Peyer's patch (tissue), 4 donors: ENCODE results near the gene OCLN. TPM values are rescaled to one million over a fixed set of nuclear protein-coding genes. Genes with fewer than 3 reads are reported as not detected.
"Not testable (repeated sequence)": the region's sequence is repeated elsewhere in the genome, so short reads cannot be mapped to it uniquely, and the experiment has no call there.

ENCODE experiments used
- DNase-seq, 3 donors: peaks; one replicate each; pipeline ENCODE4 v3.0.0-alpha.2; 2017 to 2019
- H3K27ac ChIP-seq, 4 donors: fragments of 200-600 bp; sonication (generic); one replicate each; pipeline ENCODE4 v1.5.1; 2016 to 2019
- H3K27me3 ChIP-seq, 2 donors: fragments of 200-600 bp; sonication (generic); one replicate each; pipeline ENCODE4 v1.5.1; 2019
- H3K36me3 ChIP-seq, 3 donors: fragments of 200-600 bp; sonication (generic); one replicate each; pipeline ENCODE4 v1.5.1; 2016 to 2019
- H3K4me1 ChIP-seq, 4 donors: fragments of 200-600 bp; sonication (generic); one replicate each; pipeline ENCODE4 v1.5.1; 2016 to 2019
- H3K4me3 ChIP-seq, 4 donors: fragments of 200-600 bp; sonication (generic); 1 replicate in 3 of 4; 2 replicates in 1 of 4; pipeline ENCODE4 v1.5.1; 2016 to 2019; ENCODE audit warnings: mild to moderate bottlenecking in 1 of 4
- H3K9me3 ChIP-seq, 4 donors: fragments of 200-600 bp; sonication (generic); one replicate each; pipeline ENCODE4 v1.5.1; 2016 to 2019; ENCODE audit warnings: mild to moderate bottlenecking in 1 of 4
- small RNA-seq, 2 donors: library from RNA; depleted of rRNA; stranded (forward); fragments of <200 nt; gene quantifications; one replicate each; pipeline ENCODE3, GENCODE V24; 2016
- total RNA-seq, 4 donors: library from RNA; depleted of rRNA; stranded (reverse); fragments of >200 nt; gene quantifications; one replicate each; pipeline ENCODE4 v1.1.0, GENCODE V29; 2016

Gene OCLN
- total RNA-seq, 4 donors from 2014 or later: 64.7 to 103 (median 76.7) TPM

GRCh38 chr5:69583356-69583755, 90.8 kb downstream of the OCLN start:
- not testable (repeated sequence) for DNase-seq, H3K27me3 ChIP-seq, H3K4me1 ChIP-seq, H3K9me3 ChIP-seq, H3K4me3 ChIP-seq, H3K27ac ChIP-seq, H3K36me3 ChIP-seq

DNA sequence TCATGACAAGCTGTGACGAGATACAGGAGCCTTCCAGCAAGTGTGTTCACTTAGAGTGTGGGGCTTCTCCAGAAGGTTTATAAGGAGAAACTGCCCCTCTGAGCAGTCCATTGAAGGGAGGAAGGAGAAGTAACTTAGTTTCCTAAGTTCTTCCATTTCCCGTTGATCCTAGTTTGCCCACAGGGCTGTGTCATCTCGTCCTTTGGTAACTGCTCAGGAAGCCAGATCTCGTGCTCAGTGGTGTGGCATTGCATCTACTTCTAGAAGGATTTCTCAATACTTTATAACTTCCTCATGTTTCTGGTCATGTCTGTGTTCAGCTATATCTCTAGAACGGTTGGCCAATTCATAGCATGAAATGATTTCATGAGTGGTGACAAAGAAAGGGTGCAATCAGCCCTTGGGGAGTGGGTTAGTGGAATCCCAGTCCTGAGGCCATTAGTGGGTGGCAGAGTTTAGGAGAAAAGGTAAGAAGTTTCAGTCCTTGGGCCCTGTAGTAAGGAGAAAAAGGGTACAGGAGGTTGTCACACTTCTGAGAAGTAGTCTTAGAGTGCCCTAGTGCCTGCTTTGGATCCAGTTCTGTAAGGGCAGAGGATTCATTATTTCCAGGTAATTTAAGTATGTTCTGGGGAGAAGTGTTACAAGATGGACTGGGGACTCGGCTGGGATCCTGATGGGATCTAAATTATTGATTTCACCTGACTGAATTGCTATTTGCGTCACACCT, 103.7 kb downstream of the OCLN start:
- not testable (repeated sequence) for H3K9me3 ChIP-seq, H3K27me3 ChIP-seq, H3K36me3 ChIP-seq, H3K27ac ChIP-seq, H3K4me3 ChIP-seq, H3K4me1 ChIP-seq, DNase-seq

GRCh38 chr5:69601947-69602346, 109.4 kb downstream of the OCLN start:
- not testable (repeated sequence) for H3K27me3 ChIP-seq, H3K4me1 ChIP-seq, H3K36me3 ChIP-seq, H3K9me3 ChIP-seq, DNase-seq, H3K27ac ChIP-seq, H3K4me3 ChIP-seq

DNA sequence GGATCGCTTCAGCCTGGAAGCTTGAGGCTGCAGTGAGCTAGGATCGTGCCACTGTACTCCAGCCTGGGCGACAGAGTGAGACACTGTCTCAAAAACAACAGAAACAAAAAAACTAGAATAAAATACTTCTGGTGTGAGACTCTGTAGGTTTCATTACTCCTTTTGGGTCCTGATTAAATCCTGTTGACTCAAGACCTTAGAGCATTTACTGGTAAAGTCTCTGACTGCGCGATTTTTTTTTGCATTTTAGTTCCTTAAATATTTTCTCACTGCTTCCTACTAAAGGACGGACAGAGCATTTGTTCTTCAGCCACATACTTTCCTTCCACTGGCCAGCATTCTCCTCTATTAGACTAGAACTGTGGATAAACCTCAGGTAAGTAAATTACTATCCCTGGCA, 114.2 kb downstream of the OCLN start:
- H3K4me3 ChIP-seq, H3K27me3 ChIP-seq, H3K36me3 ChIP-seq: not testable (repeated sequence)

More for the DNA sequence above, 114.2 kb downstream of the OCLN start:
- DNase-seq, H3K27ac ChIP-seq, H3K9me3 ChIP-seq, H3K4me1 ChIP-seq: not testable (repeated sequence)

Small RNA genes within 50 kb of the gene (small RNA-seq; reads per million reads assigned to genes)
- 0 reads per million in 2 donors for gene RN7SL616P
- 0 to 0.29 reads per million in 2 donors for gene RNU6-724P
- gene RPS27P14: 0 reads per million in 2 donors

Other genes starting within 250 kb of the OCLN start
- 10 to 100 TPM; 14.0 to 23.9 (median 19.6) TPM for gene CCDC125, start 160.0 kb upstream of the OCLN start, total RNA-seq
- gene AK6, start 123.3 kb upstream of the OCLN start, total RNA-seq: 10 to 100 TPM in 2 of 4 donors, 1 to 10 TPM in 2; 5.0 to 31.0 (median 10.9) TPM
- 10 to 100 TPM; 27.1 to 37.1 (median 32.9) TPM for gene TAF9, start 123.3 kb upstream of the OCLN start, total RNA-seq
- gene RAD17, start 123.0 kb upstream of the OCLN start, total RNA-seq: 10 to 100 TPM in 3 of 4 donors, 1 to 10 TPM in 1; 7.3 to 47.0 (median 21.7) TPM
- gene MARVELD2, start 77.7 kb upstream of the OCLN start, total RNA-seq: 10 to 100 TPM in 3 of 4 donors, 1 to 10 TPM in 1; 9.1 to 67.3 (median 46.3) TPM
- 10 to 100 TPM; 13.8 to 27.5 (median 20.6) TPM for gene GTF2H2C, start 67.4 kb downstream of the OCLN start, total RNA-seq